PFSK-1 (cell line): ENCODE data around the gene ECE1.
A peak's percentile ranks its signal among the peaks of the same experiment; 100 is the strongest.

Source experiments
- FOXP2 ChIP-seq: optimal IDR thresholded peaks from 2 replicates; pipeline ENCODE3; 2011; ENCODE audit warnings: borderline replicate concordance, control low read depth, inconsistent platforms; ENCODE audit not compliant: insufficient read depth; ENCODE audit errors: extremely low read length, extremely low read depth
- POLR2AphosphoS5 ChIP-seq: IDR thresholded peaks from 2 replicates; pipeline ENCODE4 v1.6.1; 2012; ENCODE audit warnings: low read depth, mild to moderate bottlenecking, control low read depth, low read length, moderate library complexity
- REST ChIP-seq, 2 experiments: IDR thresholded peaks; 2 replicates each; pipeline versions ENCODE4 v1.6.1 to v1.8.0; 2011 to 2012; ENCODE audit warnings: low read depth in 2 of 2, low read length in 2 of 2, control low read depth in 1 of 2, inconsistent platforms in 1 of 2, mild to moderate bottlenecking in 1 of 2, moderate library complexity in 1 of 2; ENCODE audit not compliant: insufficient read depth in 1 of 2
- SIN3A ChIP-seq: IDR thresholded peaks from 2 replicates; pipeline ENCODE4 v1.6.1; 2012; ENCODE audit warnings: mild to moderate bottlenecking, low read length, moderate library complexity, borderline replicate concordance; ENCODE audit not compliant: insufficient read depth
- TAF1 ChIP-seq: IDR thresholded peaks from 2 replicates; pipeline ENCODE4 v1.6.1; 2012; ENCODE audit warnings: low read length, control low read depth, borderline replicate concordance; ENCODE audit not compliant: insufficient read depth

The ECE1 gene

GRCh38 chr1:21313203-21313885 is 23.1 kb upstream of the ECE1 start:
- TF ChIP-seq TAF1, result no peak
- no peak for TF ChIP-seq POLR2AphosphoS5
- TF ChIP-seq FOXP2, result peak; percentile 20
- TF ChIP-seq SIN3A, result no peak
- no peak for TF ChIP-seq REST (IDR thresholded peaks at IDR 0.05; ENCODE audit: insufficient read depth in 1 of 2, low read depth in 2 of 2, low read length in 2 of 2)

DNA sequence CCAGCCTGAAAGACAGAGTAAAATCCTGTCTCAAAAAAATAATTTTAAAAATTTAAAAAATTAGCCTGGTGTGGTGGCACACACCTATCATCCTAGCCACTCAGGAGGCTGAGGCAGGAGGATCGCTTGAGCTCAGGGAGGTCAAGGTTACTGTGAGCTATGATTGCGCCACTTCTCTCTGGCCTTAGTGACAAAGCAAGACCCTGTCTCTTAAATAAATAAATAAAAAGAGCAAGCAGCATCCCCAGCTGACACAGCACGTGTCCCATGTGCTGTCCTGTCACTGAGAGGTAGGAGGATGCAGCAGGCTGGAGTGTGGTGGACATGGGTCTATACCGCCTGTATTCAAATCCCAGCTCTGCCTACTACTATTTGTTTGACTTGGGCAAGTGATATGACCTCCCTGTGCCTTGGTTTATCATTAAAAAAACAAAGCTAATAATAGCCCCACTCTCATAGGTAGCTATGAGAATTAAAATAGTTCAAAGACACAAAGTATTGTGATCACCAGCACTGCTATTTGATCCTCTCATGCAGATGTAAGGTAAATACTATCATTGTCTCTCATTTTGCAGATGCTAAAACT is 22.2 kb upstream of the ECE1 start:
- no peak for TF ChIP-seq POLR2AphosphoS5
- no peak for TF ChIP-seq TAF1
- TF ChIP-seq SIN3A, result no peak; the same call in 1 of the 2 replicates
- TF ChIP-seq FOXP2, result no peak
- no peak for TF ChIP-seq REST (IDR thresholded peaks at IDR 0.05; ENCODE audit: insufficient read depth in 1 of 2, low read depth in 2 of 2, low read length in 2 of 2)

GRCh38 chr1:21311016-21311415 is 20.8 kb upstream of the ECE1 start:
- TF ChIP-seq FOXP2 (no peak), REST (IDR thresholded peaks at IDR 0.05; ENCODE audit: insufficient read depth in 1 of 2, low read depth in 2 of 2, low read length in 2 of 2) (no peak), SIN3A (no peak), POLR2AphosphoS5 (no peak), TAF1 (no peak)

DNA sequence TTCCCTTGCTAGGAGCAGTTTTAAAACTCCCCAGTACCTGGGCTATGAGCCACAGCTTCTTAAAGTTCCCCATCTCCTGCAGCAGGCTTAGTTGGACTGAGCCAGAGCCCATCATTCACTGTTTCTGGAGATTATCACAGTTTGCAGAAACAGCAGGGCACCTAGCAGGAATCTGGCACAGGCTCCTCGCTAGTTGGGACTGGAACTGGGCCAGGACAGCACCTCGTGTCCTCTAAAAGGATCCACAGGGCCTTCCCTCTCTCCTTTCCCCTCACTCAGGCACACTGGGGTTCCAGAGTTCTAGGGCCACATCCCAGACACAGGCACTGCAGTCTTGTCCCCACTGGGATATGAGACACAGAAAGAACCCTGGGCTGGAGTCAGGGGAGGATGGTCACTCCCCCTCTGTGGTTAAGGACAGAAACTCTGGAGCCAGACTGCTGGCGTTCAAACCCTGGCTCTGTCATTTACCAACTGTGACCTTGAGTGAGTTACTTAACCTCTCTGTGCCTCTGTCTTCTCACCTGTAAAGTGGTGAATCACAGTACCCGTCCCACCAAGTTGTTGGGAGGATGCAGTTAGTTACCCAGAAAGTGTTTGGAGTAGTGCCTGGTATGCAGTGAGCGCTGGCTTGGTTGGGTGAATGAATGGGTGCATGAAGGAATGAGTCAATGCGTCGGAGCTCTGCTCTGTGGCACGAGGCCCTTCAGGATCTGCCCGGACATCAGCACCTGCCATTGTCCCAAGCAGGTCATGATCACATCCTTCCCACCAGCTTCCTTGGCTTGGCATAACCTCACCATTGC is 18.8 kb upstream of the ECE1 start:
- TF ChIP-seq FOXP2, result no peak
- no peak for TF ChIP-seq SIN3A
- no peak for TF ChIP-seq POLR2AphosphoS5
- no peak for TF ChIP-seq REST (IDR thresholded peaks at IDR 0.05; ENCODE audit: insufficient read depth in 1 of 2, low read depth in 2 of 2, low read length in 2 of 2)
- TF ChIP-seq TAF1, result no peak
